Lung (tissue), 16 donors: ENCODE measurements around the gene MRS2. TPM values are rescaled to one million over a fixed set of nuclear protein-coding genes. Genes with fewer than 3 reads are reported as not detected.

Experiments used
- ATAC-seq: fragments of 200-7000 bp; cut with Tn5 transposase; one replicate; pipeline ENCODE4 v1.9.1; 2020; ENCODE audit warnings: moderate number of reproducible peaks; ENCODE audit not compliant: insufficient read depth, low FRiP score
- DNase-seq, 3 donors: peaks; one replicate each; pipeline ENCODE4 v3.0.0-alpha.2; 2013 to 2017
- H3K27ac ChIP-seq, 2 donors: one replicate each; pipeline ENCODE4 v1.5.1; 2013; ENCODE audit warnings: mild to moderate bottlenecking in 2 of 2, moderate library complexity in 2 of 2, control low read depth in 1 of 2, inconsistent platforms in 1 of 2, low read depth in 1 of 2, low read length in 1 of 2
- H3K27me3 ChIP-seq, 3 donors: one replicate each; pipeline ENCODE4 v1.5.1; 2013; ENCODE audit warnings: low read length in 2 of 3; ENCODE audit not compliant: control insufficient read depth in 3 of 3, insufficient read depth in 3 of 3
- H3K36me3 ChIP-seq, 4 donors: one replicate each; pipeline ENCODE4 v1.5.1; 2013; ENCODE audit warnings: low read length in 4 of 4, mild to moderate bottlenecking in 1 of 4, moderate library complexity in 1 of 4; ENCODE audit not compliant: control insufficient read depth in 4 of 4, insufficient read depth in 4 of 4
- H3K4me1 ChIP-seq, 5 donors: one replicate each; pipeline ENCODE4 v1.5.1; 2013; ENCODE audit warnings: low read length in 5 of 5, mild to moderate bottlenecking in 2 of 5, moderate library complexity in 1 of 5; ENCODE audit not compliant: control insufficient read depth in 5 of 5, insufficient read depth in 5 of 5
- H3K4me3 ChIP-seq: one replicate; pipeline ENCODE4 v1.5.1; 2013; ENCODE audit warnings: mild to moderate bottlenecking, control low read depth, moderate library complexity
- H3K9ac ChIP-seq, 2 donors: one replicate each; pipeline ENCODE4 v1.5.1; 2013; ENCODE audit warnings: low read length in 2 of 2, control low read depth in 1 of 2; ENCODE audit not compliant: insufficient read depth in 1 of 2
- H3K9me3 ChIP-seq, 4 donors: one replicate each; pipeline ENCODE4 v1.5.1; 2013; ENCODE audit warnings: low read length in 3 of 4, mild to moderate bottlenecking in 1 of 4, moderate library complexity in 1 of 4; ENCODE audit not compliant: control insufficient read depth in 4 of 4, insufficient read depth in 3 of 4
- CTCF ChIP-seq: IDR thresholded peaks from 2 replicates; pipeline ENCODE4 v1.5.1; 2012; ENCODE audit warnings: mild to moderate bottlenecking; ENCODE audit errors: control extremely low read depth, extremely low read depth
- WGBS, 2 donors: extraction: QIAGEN DNeasy Blood & Tissue Kit; methylation state at CpG; one replicate each; pipeline ENCODE4 v1.1.7; 2013; 5-methylcytosine and 5-hydroxymethylcytosine counted together
- long read RNA-seq, 5 donors: transcript quantifications; one replicate each; lab custom pipeline, GENCODE V29; 2026
- polyA plus RNA-seq, 2 donors: library from polyadenylated mRNA; stranded (reverse); fragments of 200-250 nt; gene quantifications; one replicate each; pipeline ENCODE4 v1.2.1, GENCODE V29; 2013
- total RNA-seq, 2 donors: library from RNA; depleted of rRNA in 1 of 2; stranded (reverse); fragments of >200 nt in 1 of 2; gene quantifications; one replicate each; pipeline ENCODE4 v1.2.1, GENCODE V29; 2014 to 2021
- donor health status: control.
- donor health status: control.
- donor health status: Bipolar disorder and iron deficiency.
- donor health status: healthy.
- donor health status: DM: yes; HTN: yes; CAD: no.

The MRS2 gene, protein sequence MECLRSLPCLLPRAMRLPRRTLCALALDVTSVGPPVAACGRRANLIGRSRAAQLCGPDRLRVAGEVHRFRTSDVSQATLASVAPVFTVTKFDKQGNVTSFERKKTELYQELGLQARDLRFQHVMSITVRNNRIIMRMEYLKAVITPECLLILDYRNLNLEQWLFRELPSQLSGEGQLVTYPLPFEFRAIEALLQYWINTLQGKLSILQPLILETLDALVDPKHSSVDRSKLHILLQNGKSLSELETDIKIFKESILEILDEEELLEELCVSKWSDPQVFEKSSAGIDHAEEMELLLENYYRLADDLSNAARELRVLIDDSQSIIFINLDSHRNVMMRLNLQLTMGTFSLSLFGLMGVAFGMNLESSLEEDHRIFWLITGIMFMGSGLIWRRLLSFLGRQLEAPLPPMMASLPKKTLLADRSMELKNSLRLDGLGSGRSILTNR
- total RNA-seq (10 to 100 TPM; 19.9 to 26.4 TPM), polyA plus RNA-seq (10 to 100 TPM; 13.6 to 15.7 TPM)
- long read RNA-seq, donor 1, partial matches to known transcripts = 9 of 10 reads
- long read RNA-seq, donor 1, other reads (novel, unspliced or antisense) = 0 of 10 reads
- long read RNA-seq, donor 2 = 0 reads
- long read RNA-seq, donor 3, partial matches to known transcripts = 0 of 1 reads
- long read RNA-seq, donor 3, other reads (novel, unspliced or antisense) = 0 of 1 reads
- long read RNA-seq, donor 4, partial matches to known transcripts = 0 of 1 reads
- long read RNA-seq, donor 4, other reads (novel, unspliced or antisense) = 0 of 1 reads
- long read RNA-seq, donor 5, transcript MRS2-203 (11 exons, 3,313 nt) = major isoform, 7 of 13 reads
- long read RNA-seq, donor 5, partial matches to known transcripts = 5 of 13 reads
- long read RNA-seq, donor 5, other reads (novel, unspliced or antisense) = 0 of 13 reads

DNA sequence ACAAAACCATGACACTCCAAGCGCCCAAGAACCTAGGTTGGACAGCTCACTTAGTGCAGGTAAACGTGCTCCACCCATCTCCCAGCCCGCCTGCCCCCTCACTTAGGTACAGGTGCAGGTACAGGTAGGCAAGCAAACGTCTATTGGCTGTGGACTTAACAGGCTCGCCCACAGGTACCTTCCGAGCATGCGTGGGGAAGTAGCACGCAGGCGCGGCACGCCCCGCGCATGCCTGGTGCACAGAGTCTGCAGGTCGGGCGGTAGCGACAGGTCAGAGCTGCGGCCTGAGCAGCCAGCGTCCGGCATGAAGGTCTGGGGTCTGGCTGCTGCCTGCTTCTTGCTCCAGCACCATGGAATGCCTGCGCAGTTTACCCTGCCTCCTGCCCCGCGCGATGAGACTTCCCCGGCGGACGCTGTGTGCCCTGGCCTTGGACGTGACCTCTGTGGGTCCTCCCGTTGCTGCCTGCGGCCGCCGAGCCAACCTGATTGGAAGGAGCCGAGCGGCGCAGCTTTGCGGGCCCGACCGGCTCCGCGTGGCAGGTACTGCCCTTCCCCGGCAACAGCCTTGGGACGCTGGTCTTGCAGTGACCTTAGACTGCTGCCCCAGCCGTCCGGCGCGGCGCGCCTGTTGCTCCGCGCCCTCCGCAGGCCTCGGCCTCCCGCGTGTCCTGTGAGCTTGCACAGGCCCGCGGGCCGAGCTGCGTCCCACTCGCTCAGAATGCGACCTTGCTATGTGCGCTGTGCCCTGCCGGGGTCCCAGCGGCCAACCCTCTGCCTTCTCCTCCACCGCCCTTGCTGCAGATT, at the start of gene MRS2:
Gene MRS2 (plus strand): TSS at position 240 of the 804 bp plus-strand sequence. CDS start 111 bp downstream, at position 351.
- peak; percentile 77 to 90 (median 79) for DNase-seq
- no peaks in the 10 kb centered on the region for H3K9me3 ChIP-seq
- H3K4me1 ChIP-seq = peaks cover 0 to 14% (median 3%) of the 10 kb centered on the region in 5 donors
- 0 to 1% methylated on average over 63 of the region's 63 CpGs for WGBS, 2 donors
- peak within 1 kb of the TSS; percentile 85 to 86 for H3K27ac ChIP-seq
- peak within 1 kb of the TSS; percentile 77 to 82 for H3K9ac ChIP-seq
- peak; percentile 99 for ATAC-seq
- peaks cover 3 to 11% (median 7%) of the 10 kb centered on the region in 4 donors for H3K36me3 ChIP-seq
- no peak for TF ChIP-seq CTCF
- H3K4me3 ChIP-seq = peak within 1 kb of the TSS; percentile 76
- H3K27me3 ChIP-seq = peaks cover 0 to 10% (median 3%) of the 10 kb centered on the region in 3 donors

DNA sequence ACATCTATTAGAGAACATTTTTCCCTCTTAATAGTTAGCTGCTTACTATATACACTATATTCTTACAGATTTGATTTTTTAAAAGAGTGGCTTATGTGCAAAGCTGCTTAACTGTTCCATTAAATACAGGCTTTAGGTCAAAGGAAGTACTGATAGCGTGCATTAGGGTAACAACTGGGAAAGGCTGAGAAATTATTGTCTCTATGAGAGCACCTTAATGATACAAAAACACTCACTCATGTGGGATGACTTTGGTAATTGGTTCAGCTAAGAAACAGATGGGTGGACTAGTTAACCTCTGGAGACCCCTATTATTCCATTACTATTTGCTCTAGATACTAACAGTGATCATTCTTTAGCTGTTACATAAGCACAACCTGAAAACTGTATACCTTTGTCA, 48.9 kb upstream of the MRS2 start:
- 72 to 84% methylated on average over 1 of the region's 1 CpG for WGBS, 2 donors
- peaks cover 0 to 2% (median 0%) of the 10 kb centered on the region in 4 donors for H3K9me3 ChIP-seq

More for the DNA sequence above, 48.9 kb upstream of the MRS2 start:
- Histone ChIP-seq H3K27me3 (peaks cover 0 to 31% (median 9%) of the 10 kb centered on the region in 3 donors), H3K36me3 (no peaks in the 10 kb centered on the region), H3K27ac (no peak overlapping the region), H3K9ac (no peak overlapping the region), H3K4me3 (no peak overlapping the region), H3K4me1 (peaks cover 0 to 7% (median 0%) of the 10 kb centered on the region in 5 donors)
- ATAC-seq = no peak
- no peak for DNase-seq
- no peak for TF ChIP-seq CTCF
